Calu3 (cell line): ENCODE data around the gene MT1H. TPM values are rescaled to one million over a fixed set of nuclear protein-coding genes. Genes with fewer than 3 reads are reported as not detected.
A peak's percentile ranks its signal among the peaks of the same experiment; 100 is the strongest.

ENCODE experiments used
- BruUV-seq: library from RNA; stranded (reverse); fragments of 400-500 nt; replicated peaks from 2 replicates; lab custom pipeline; 2021; lab: Mats Ljungman, UMichigan
- CTCF ChIA-PET: fragments of 300-600 bp; sonication (Branson Sonifier 250); formaldehyde crosslinking; loops from one replicate; lab custom pipeline; 2022; ENCODE audit warnings: antibody characterized with exemption; lab: Charles Lee
- DNase-seq: peaks from one replicate; pipeline ENCODE4 v3.0.0; 2022
- H3K27ac Mint-ChIP-seq: one replicate; pipeline ENCODE4 v1.8.0; 2022; ENCODE audit warnings: mixed read lengths; ENCODE audit not compliant: unreplicated experiment
- H3K27me3 Mint-ChIP-seq: one replicate; pipeline ENCODE4 v1.8.0; 2022; ENCODE audit warnings: mixed read lengths; ENCODE audit not compliant: unreplicated experiment
- H3K36me3 Mint-ChIP-seq: one replicate; pipeline ENCODE4 v1.8.0; 2022; ENCODE audit warnings: mild to moderate bottlenecking, moderate library complexity, mixed read lengths; ENCODE audit not compliant: insufficient read depth, unreplicated experiment
- H3K4me1 Mint-ChIP-seq: one replicate; pipeline ENCODE4 v1.8.0; 2022; ENCODE audit warnings: mild to moderate bottlenecking, low read depth, mixed read lengths; ENCODE audit not compliant: unreplicated experiment
- H3K4me3 Mint-ChIP-seq: one replicate; pipeline ENCODE4 v1.8.0; 2022; ENCODE audit warnings: mild to moderate bottlenecking, low read depth, moderate library complexity, mixed read lengths; ENCODE audit not compliant: unreplicated experiment
- H3K9me3 Mint-ChIP-seq: one replicate; pipeline ENCODE4 v1.8.0; 2022; ENCODE audit warnings: low read depth, mixed read lengths; ENCODE audit not compliant: unreplicated experiment
- intact Hi-C: fragments of 100-400 bp; cut with micrococcal nuclease; formaldehyde crosslinking; loops from one replicate; pipeline ENCODE4 v1.10.0; 2022; ENCODE audit not compliant: unreplicated experiment
- total RNA-seq: library from RNA; stranded (reverse); gene quantifications from 2 replicates; pipeline ENCODE4 v1.2.3, GENCODE V29; 2022
- TF ChIP-seq, protein P1 (sequence below): fragments of 200-600 bp; IDR thresholded peaks from one replicate; pipeline ENCODE4 v1.8.0; 2022; ENCODE audit warnings: antibody characterized with exemption; ENCODE audit not compliant: unreplicated experiment

Gene MT1H
- total RNA-seq, 1 experiment from 2014 or later: not detected

DNA sequence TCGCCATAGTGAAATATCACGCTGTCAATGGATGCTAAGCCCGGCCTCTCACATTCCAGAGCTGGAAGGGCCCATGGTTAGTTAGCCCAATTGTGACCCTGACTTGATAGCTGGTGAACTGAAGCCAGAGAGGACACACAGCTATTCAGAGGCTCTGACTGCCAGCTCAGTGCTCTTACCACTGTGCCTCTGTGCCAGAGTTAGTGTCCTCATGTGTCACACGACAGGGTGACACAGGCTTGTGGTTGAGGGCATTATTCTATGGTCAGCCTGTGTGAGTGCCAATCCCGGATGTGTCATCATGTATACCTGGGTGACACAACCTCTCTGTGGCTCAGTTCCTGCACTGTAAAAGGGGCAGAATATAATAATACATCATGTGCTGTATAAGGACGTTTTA is 10.2 kb downstream of the MT1H start:
- intact Hi-C loops: no loop called here
- DNase-seq: peak; percentile 44
- H3K4me3 Mint-ChIP-seq: no peak overlapping the region
- H3K9me3 Mint-ChIP-seq: no peaks in the 10 kb centered on the region
- H3K4me1 Mint-ChIP-seq: peaks cover 15% of the 10 kb centered on the region
- peaks cover 38% of the 10 kb centered on the region for H3K27me3 Mint-ChIP-seq
- H3K36me3 Mint-ChIP-seq: peaks cover 18% of the 10 kb centered on the region
- no TSS peak for BruUV-seq
- no peak overlapping the region for H3K27ac Mint-ChIP-seq
- TF ChIP-seq, protein P1, sequence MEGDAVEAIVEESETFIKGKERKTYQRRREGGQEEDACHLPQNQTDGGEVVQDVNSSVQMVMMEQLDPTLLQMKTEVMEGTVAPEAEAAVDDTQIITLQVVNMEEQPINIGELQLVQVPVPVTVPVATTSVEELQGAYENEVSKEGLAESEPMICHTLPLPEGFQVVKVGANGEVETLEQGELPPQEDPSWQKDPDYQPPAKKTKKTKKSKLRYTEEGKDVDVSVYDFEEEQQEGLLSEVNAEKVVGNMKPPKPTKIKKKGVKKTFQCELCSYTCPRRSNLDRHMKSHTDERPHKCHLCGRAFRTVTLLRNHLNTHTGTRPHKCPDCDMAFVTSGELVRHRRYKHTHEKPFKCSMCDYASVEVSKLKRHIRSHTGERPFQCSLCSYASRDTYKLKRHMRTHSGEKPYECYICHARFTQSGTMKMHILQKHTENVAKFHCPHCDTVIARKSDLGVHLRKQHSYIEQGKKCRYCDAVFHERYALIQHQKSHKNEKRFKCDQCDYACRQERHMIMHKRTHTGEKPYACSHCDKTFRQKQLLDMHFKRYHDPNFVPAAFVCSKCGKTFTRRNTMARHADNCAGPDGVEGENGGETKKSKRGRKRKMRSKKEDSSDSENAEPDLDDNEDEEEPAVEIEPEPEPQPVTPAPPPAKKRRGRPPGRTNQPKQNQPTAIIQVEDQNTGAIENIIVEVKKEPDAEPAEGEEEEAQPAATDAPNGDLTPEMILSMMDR: no peak
- CTCF ChIA-PET: interaction anchor here (0.5 to 1.3 kb wide), 3 partner anchors 18 to 52 kb away, joined by 5 read pairs; no protein-coding TSS in a partner anchor

DNA sequence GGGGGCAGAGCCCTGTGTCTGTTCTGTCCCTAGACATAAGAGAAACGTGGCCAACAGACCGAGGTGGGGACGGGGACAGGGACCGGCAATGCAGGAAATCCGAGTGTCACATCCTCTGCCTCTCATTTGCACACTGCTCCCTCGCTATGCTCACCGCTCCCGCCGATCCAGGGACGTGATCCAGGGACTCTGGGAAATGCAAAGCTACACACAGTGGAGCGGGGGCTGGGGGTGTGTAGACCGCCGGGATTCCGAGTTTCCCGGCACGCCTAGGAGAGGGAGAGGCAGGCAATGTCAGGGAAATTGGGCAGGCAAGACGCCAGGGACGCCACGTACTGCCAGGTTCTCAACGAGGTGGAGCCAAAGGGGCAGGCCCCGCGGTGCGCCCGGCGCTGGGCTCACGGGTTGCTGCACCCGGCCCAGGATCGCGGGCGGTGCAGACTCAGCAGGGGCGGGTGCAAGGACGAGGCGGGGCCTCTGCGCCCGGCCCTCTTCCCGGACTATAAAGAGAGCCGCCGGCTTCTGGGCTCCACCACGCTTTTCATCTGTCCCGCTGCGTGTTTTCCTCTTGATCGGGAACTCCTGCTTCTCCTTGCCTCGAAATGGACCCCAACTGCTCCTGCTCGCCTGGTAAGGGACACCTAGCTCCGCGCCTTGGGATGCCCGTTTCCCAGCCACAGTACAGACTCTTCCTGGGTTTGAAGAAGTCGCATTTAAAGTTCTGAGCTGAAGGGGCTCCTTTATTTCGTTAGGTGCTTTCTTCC is 12.5 kb downstream of the MT1H start, which contains the start of gene MT1X:
MT1X (plus strand) TSS at position 532 of the 764 bp plus-strand sequence; CDS start at position 603, 71 bp downstream.
- CTCF ChIA-PET: no interaction called here
- intact Hi-C loops: no loop called here
- peaks cover 15% of the 10 kb centered on the region for H3K4me1 Mint-ChIP-seq
- TF ChIP-seq, protein P1: no peak
- peak within 1 kb of the TSS; percentile 88 for H3K4me3 Mint-ChIP-seq
- H3K27ac Mint-ChIP-seq: peak within 1 kb of the TSS; percentile 64
- H3K9me3 Mint-ChIP-seq: no peaks in the 10 kb centered on the region
- H3K27me3 Mint-ChIP-seq: peaks cover 18% of the 10 kb centered on the region
- H3K36me3 Mint-ChIP-seq: peaks cover 18% of the 10 kb centered on the region
- DNase-seq: peak; percentile 82
- no TSS peak for BruUV-seq

DNA sequence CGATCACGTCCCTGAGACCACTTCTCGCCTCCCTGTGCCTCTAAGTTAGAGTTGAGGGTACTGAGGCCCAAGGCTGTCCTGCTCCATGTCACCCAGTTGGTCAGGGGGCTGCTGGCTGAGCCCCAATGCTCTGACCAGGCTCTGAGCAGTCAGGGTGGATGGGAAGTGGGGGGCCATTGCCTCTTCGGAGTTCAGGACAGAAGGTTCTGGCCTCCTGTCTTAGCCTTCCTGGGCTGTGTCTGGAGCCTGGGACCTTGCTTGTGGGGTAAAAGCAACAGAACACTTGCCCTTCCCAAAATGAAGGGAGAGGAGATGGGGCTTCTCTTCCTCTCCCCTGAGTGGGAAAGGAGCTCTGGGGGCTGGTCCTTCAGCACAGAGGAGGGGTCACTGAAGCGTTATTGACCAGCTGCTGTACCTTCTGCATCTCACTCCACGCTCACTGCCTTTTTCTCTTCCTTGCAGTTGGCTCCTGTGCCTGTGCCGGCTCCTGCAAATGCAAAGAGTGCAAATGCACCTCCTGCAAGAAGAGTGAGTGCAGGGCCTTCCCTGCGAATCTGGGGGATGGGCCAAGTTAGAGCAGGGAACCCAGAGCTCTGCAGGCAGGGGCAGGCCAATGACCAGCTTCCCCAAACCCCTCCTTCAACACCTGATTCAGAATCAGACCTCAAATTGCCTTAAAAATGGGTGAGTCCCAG is 13.2 kb downstream of the MT1H start:
- TSS peak; percentile 88 for BruUV-seq
- TF ChIP-seq, protein P1: no peak
- intact Hi-C loops: no loop called here
- Mint-ChIP-seq H3K27ac (peak overlapping the region; percentile 64), H3K27me3 (peaks cover 13% of the 10 kb centered on the region), H3K4me1 (peaks cover 15% of the 10 kb centered on the region), H3K9me3 (no peaks in the 10 kb centered on the region), H3K4me3 (peak overlapping the region; percentile 88), H3K36me3 (peaks cover 18% of the 10 kb centered on the region)
- no peak for DNase-seq
- CTCF ChIA-PET: no interaction called here

DNA sequence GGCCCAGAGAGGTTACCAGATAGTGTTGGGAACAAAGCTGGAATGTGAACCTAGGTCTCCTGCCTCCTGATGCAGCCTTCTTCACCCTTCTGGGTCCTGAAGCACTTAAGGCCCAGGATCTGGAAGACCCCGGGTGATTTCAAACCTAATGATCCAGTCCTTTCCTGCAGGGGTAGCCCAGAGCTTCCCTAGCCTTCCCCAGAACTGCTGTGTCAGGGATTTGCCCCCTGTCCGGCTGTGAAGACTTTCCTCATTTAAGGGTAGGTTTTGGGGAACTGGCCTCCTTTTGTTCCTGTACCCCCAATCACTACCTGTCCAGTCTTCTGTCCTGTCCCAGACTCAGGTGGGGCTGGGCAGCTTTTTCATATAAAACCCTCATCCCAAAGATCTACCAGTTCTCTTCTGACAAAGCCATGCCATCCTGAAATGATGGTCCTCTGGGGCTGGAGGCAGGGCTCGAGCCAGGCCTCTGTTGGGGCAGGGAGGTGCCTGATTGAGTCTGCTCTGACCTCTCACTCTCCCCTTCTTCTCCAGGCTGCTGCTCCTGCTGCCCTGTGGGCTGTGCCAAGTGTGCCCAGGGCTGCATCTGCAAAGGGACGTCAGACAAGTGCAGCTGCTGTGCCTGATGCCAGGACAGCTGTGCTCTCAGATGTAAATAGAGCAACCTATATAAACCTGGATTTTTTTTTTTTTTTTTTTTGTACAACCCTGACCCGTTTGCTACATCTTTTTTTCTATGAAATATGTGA is 14.0 kb downstream of the MT1H start:
- peaks cover 13% of the 10 kb centered on the region for H3K27me3 Mint-ChIP-seq
- no peaks in the 10 kb centered on the region for H3K9me3 Mint-ChIP-seq
- intact Hi-C loops: no loop called here
- H3K4me3 Mint-ChIP-seq: peak overlapping the region; percentile 88
- BruUV-seq: no TSS peak
- CTCF ChIA-PET: interaction anchor here (0.6 kb wide), 1 partner anchor 18 kb away, joined by 7 read pairs; no protein-coding TSS in a partner anchor
- peaks cover 15% of the 10 kb centered on the region for H3K4me1 Mint-ChIP-seq
- no peak overlapping the region for H3K27ac Mint-ChIP-seq
- TF ChIP-seq, protein P1: no peak
- no peak for DNase-seq
- H3K36me3 Mint-ChIP-seq: peaks cover 18% of the 10 kb centered on the region
